ENCODE data around the gene GRWD1. TPM values are rescaled to one million over a fixed set of nuclear protein-coding genes. Genes with fewer than 3 reads are reported as not detected.

The GRWD1 gene
- total RNA-seq, 1 experiment from 2014 or later: 64.8 TPM

DNA sequence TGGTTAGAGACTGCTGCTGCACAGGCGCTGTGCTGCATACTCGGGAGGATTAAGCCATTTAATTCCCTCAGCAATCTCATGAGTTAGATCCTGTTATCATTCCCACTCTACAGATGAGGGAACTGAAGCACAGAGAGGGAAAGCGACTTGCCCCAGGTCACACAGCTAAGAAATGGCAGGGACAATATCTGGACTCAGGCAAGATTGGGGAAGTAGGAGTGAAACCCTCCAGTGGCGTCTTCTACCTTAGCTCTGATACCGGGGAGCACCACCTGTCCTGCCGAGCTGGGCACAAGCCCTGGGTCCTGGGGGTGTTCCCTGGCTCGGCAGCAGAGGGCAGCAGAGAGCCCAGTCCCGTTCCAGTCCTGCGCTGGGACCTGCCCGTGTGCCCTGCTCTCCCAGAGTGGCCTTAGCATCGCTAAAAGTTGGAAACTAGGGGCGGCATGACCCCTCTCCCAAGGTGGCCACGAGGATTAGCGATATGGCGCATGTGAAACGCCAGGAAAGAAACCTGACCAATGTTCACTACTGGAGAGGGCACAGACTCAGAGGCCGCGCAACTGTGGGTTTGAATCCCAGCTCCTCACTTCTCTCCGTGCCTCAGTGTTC lies 43.9 kb downstream of the GRWD1 start:
- H4K20me1 ChIP-seq (ENCODE audit: insufficient read depth): no peaks in the 10 kb centered on the region
- peaks cover 59 to 87% of the 10 kb centered on the region in 2 experiments for H3K4me1 ChIP-seq (ENCODE audit: control insufficient read depth in 1 of 2, insufficient read depth in 2 of 2, low read length in 2 of 2)
- peaks cover 38% of the 10 kb centered on the region for H3K79me2 ChIP-seq (ENCODE audit: insufficient read depth, low read length)
- no peaks in the 10 kb centered on the region for H3K9me2 ChIP-seq (ENCODE audit: insufficient read depth)
- DNase-seq (ENCODE audit: low read depth, low spot score) (peak; percentile 60), ATAC-seq (peak; percentile 26)
- H3K36me3 ChIP-seq (ENCODE audit: control insufficient read depth in 1 of 2, insufficient read depth in 2 of 2, low read length in 2 of 2): peaks cover 2 to 5% of the 10 kb centered on the region in 2 experiments; a peak in 1 of 4 replicates
- H2AFZ ChIP-seq (ENCODE audit: low read depth, low read length, poor library complexity, severe bottlenecking): no peak overlapping the region
- H3K27ac ChIP-seq (ENCODE audit: low read depth, low read length): peak overlapping the region; percentile 97
- peak overlapping the region; percentile 97 for H3K9ac ChIP-seq (ENCODE audit: low read length)
- ChIA-PET CTCF (interaction anchor here (0.5 to 4.7 kb wide), 23 partner anchors 11 to 751 kb away, joined by 3 to 65 read pairs (median 3); partner anchors contain the start of genes CA11, SYNGR4 and TMEM143), RAD21 (ENCODE audit: low non-redundant PET in 1 of 2, low total read pairs in 2 of 2, uncharacterized antibody in 2 of 2, unreplicated experiment in 2 of 2) (interaction anchor here (0.6 to 1.7 kb wide), 5 partner anchors 11 to 156 kb away, joined by 3 to 6 read pairs (median 3); no protein-coding TSS in a partner anchor), POLR2A (interaction anchor here (0.9 to 1.3 kb wide), 4 partner anchors 12 to 129 kb away, joined by 3 to 5 read pairs (median 4); partner anchors contain the start of genes RPL18 and SPHK2)
- TF ChIP-seq POLR2AphosphoS5 (IDR thresholded peaks at IDR 0.05; ENCODE audit: low read depth, low read length) (peak; percentile 37; the same call in 1 of the 2 replicates), JUND (IDR thresholded peaks at IDR 0.05) (no peak), SRF (IDR thresholded peaks at IDR 0.05; ENCODE audit: low read depth) (no peak), EZH2 (IDR thresholded peaks at IDR 0.05) (no peak), SP1 (IDR thresholded peaks at IDR 0.05; ENCODE audit: low read depth) (no peak), TCF7L2 (IDR thresholded peaks at IDR 0.05; ENCODE audit: borderline replicate concordance, extremely low read depth, insufficient read depth, insufficient read length) (no peak), RAD21 (IDR thresholded peaks at IDR 0.05; ENCODE audit: low read depth) (no peak), ELF1 (IDR thresholded peaks at IDR 0.05; ENCODE audit: borderline replicate concordance, low read depth) (no peak), EZH2phosphoT487 (IDR thresholded peaks at IDR 0.05; ENCODE audit: borderline replicate concordance) (no peak), ZNF274 (IDR thresholded peaks at IDR 0.05; ENCODE audit: low read depth, low read length) (no peak), SIN3A (IDR thresholded peaks at IDR 0.05; ENCODE audit: low read depth) (no peak)
- TF ChIP-seq, protein P1, sequence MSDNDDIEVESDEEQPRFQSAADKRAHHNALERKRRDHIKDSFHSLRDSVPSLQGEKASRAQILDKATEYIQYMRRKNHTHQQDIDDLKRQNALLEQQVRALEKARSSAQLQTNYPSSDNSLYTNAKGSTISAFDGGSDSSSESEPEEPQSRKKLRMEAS (IDR thresholded peaks at IDR 0.05): no peak
- TF ChIP-seq, protein P2, sequence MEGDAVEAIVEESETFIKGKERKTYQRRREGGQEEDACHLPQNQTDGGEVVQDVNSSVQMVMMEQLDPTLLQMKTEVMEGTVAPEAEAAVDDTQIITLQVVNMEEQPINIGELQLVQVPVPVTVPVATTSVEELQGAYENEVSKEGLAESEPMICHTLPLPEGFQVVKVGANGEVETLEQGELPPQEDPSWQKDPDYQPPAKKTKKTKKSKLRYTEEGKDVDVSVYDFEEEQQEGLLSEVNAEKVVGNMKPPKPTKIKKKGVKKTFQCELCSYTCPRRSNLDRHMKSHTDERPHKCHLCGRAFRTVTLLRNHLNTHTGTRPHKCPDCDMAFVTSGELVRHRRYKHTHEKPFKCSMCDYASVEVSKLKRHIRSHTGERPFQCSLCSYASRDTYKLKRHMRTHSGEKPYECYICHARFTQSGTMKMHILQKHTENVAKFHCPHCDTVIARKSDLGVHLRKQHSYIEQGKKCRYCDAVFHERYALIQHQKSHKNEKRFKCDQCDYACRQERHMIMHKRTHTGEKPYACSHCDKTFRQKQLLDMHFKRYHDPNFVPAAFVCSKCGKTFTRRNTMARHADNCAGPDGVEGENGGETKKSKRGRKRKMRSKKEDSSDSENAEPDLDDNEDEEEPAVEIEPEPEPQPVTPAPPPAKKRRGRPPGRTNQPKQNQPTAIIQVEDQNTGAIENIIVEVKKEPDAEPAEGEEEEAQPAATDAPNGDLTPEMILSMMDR (IDR thresholded peaks at IDR 0.05 in 2 of 3, conservative IDR thresholded peaks at IDR 0.05 in 1 of 3; ENCODE audit: borderline replicate concordance in 1 of 3, insufficient read depth in 1 of 3, low read depth in 2 of 3, low read length in 2 of 3): peak in 2 of 3 experiments; percentile 91 to 98; a peak in 4 of 6 replicates
- TF ChIP-seq, protein P3, sequence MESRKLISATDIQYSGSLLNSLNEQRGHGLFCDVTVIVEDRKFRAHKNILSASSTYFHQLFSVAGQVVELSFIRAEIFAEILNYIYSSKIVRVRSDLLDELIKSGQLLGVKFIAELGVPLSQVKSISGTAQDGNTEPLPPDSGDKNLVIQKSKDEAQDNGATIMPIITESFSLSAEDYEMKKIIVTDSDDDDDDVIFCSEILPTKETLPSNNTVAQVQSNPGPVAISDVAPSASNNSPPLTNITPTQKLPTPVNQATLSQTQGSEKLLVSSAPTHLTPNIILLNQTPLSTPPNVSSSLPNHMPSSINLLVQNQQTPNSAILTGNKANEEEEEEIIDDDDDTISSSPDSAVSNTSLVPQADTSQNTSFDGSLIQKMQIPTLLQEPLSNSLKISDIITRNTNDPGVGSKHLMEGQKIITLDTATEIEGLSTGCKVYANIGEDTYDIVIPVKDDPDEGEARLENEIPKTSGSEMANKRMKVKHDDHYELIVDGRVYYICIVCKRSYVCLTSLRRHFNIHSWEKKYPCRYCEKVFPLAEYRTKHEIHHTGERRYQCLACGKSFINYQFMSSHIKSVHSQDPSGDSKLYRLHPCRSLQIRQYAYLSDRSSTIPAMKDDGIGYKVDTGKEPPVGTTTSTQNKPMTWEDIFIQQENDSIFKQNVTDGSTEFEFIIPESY (IDR thresholded peaks at IDR 0.05; ENCODE audit: extremely low read depth, insufficient replicate concordance, low read length): no peak
- peak overlapping the region; percentile 80 to 96 for H3K4me3 ChIP-seq (replicated peaks in 1 of 2; ENCODE audit: low read depth in 1 of 2, low read length in 2 of 2)
- peak overlapping the region; percentile 100 for H3K4me2 ChIP-seq (ENCODE audit: low read length)
- H3K9me3 ChIP-seq (ENCODE audit: control insufficient read depth in 1 of 2, insufficient read depth in 1 of 2, low read depth in 1 of 2, low read length in 2 of 2): no peaks in the 10 kb centered on the region
- BruUV-seq (replicated peaks): TSS peak; percentile 61
- no peaks in the 10 kb centered on the region for H3K27me3 ChIP-seq (ENCODE audit: insufficient read depth, low read length)
- intact Hi-C loops (cut with micrococcal nuclease): loop anchor here (1.0 to 10.0 kb wide), 4 partner anchors 21 to 169 kb away; partner anchors contain the start of genes CYTH2, GRIN2D and KDELR1
